Vagina (tissue), 2 donors: ENCODE results near the gene EPB41. TPM values are rescaled to one million over a fixed set of nuclear protein-coding genes. Genes with fewer than 3 reads are reported as not detected.

Experiments used
- DNase-seq, 2 donors: peaks; one replicate each; pipeline ENCODE4 v3.0.0-alpha.2; 2017; ENCODE audit errors: extremely low spot score in 2 of 2
- H3K27ac ChIP-seq: fragments of 200-600 bp; sonication (generic); one replicate; pipeline ENCODE4 v1.5.1; 2019
- H3K27me3 ChIP-seq: fragments of 200-600 bp; sonication (generic); one replicate; pipeline ENCODE4 v1.5.1; 2019
- H3K36me3 ChIP-seq, 2 donors: fragments of 200-600 bp; sonication (generic); one replicate each; pipeline ENCODE4 v1.5.1; 2017 to 2019
- H3K4me1 ChIP-seq: fragments of 200-600 bp; sonication (generic); one replicate; pipeline ENCODE4 v1.5.1; 2019
- H3K4me3 ChIP-seq, 2 donors: fragments of 200-600 bp; sonication (generic); 1 replicate in 1 of 2; 2 replicates in 1 of 2; pipeline ENCODE4 v1.5.1; 2016 to 2019
- H3K9me3 ChIP-seq: fragments of 200-600 bp; sonication (generic); one replicate; pipeline ENCODE4 v1.5.1; 2019
- POLR2A ChIP-seq, 2 donors: fragments of 450-650 bp; IDR thresholded peaks; one replicate each; pipeline ENCODE4 v1.6.1; 2017; ENCODE audit warnings: antibody characterized with exemption in 2 of 2, mild to moderate bottlenecking in 2 of 2, moderate library complexity in 2 of 2
- POLR2AphosphoS5 ChIP-seq, 2 donors: sonication (generic); formaldehyde crosslinking; IDR thresholded peaks; one replicate each; pipeline ENCODE4 v1.9.0; 2017; ENCODE audit warnings: antibody characterized with exemption in 2 of 2, mild to moderate bottlenecking in 2 of 2, low read depth in 1 of 2; ENCODE audit not compliant: insufficient read depth in 1 of 2
- intact Hi-C: fragments of 100-400 bp; cut with DNase I; formaldehyde crosslinking; loops from one replicate; pipeline ENCODE4 v1.15.1; 2023
- total RNA-seq: library from RNA; depleted of rRNA; stranded (reverse); fragments of >200 nt; gene quantifications from one replicate; pipeline ENCODE4 v1.2.3, GENCODE V29; 2016
- TF ChIP-seq, protein P1 (sequence below), 3 experiments: fragments of 450-650 bp in 2 of 3; fragments of 200-600 bp in 1 of 3; sonication (generic) in 1 of 3; IDR thresholded peaks; one replicate each; pipeline ENCODE4 v1.5.1; 2017 to 2019; ENCODE audit warnings: antibody characterized with exemption in 3 of 3, mild to moderate bottlenecking in 2 of 3, moderate library complexity in 2 of 3

The EPB41 gene
- 39.8 TPM for total RNA-seq

DNA sequence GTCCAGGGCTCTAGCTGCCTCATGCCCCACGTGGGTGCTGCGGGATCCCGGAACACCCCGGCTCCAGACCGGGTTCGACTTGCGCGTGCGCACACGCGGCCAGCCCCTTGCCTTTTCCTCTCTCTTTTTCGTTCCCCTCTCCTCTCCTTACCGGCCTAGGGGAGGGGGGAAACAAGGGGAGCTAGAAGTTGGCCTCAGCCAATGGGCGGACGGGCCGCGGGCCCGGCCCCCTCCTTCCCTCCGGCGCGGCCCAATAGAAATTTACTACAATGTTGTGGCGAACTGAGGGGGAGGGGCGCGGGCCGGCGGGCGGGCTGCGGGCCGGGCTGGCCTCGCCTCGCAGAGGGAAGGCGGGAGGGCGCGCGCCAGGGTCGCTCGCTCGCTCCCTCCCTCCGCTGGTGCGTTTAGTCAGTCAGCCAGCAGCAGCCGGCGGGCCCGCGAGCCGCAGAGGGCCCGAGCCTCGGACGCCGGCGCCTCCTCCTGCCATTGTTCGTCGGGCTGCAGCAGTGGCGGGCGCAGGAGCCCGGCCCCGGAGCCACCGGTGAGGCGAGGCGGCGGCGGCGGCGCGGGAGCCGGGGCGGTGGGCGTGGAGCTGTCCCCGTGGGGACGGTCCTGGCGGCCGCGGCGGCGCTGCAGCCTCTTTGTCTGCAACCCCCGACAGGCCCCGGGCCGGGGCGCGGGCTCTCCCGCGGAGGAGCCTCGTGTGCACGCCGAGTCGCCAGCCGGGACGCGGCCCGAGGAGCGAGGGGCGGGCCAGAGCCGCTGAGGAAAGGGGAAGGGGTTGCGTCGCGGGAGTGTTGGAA lies at the start of gene EPB41:
TSS of gene EPB41 (plus strand) at position 342 of the 803 bp plus-strand sequence. CDS start 72,869 bp downstream, outside the sequence.
- Histone ChIP-seq H3K36me3 (no peaks in the 10 kb centered on the region), H3K27ac (peak within 1 kb of the TSS; percentile 84), H3K9me3 (no peaks in the 10 kb centered on the region), H3K4me3 (peak within 1 kb of the TSS; percentile 66 to 78), H3K27me3 (no peaks in the 10 kb centered on the region), H3K4me1 (peaks cover 13% of the 10 kb centered on the region)
- intact Hi-C loops, result no loop called here
- TF ChIP-seq POLR2AphosphoS5 (IDR thresholded peaks at IDR 0.05; ENCODE audit: insufficient read depth in 1 of 2, low read depth in 1 of 2) (peak; percentile 63 to 66), POLR2A (IDR thresholded peaks at IDR 0.05) (peak in 1 of 2 donors; percentile 59)
- TF ChIP-seq, protein P1, sequence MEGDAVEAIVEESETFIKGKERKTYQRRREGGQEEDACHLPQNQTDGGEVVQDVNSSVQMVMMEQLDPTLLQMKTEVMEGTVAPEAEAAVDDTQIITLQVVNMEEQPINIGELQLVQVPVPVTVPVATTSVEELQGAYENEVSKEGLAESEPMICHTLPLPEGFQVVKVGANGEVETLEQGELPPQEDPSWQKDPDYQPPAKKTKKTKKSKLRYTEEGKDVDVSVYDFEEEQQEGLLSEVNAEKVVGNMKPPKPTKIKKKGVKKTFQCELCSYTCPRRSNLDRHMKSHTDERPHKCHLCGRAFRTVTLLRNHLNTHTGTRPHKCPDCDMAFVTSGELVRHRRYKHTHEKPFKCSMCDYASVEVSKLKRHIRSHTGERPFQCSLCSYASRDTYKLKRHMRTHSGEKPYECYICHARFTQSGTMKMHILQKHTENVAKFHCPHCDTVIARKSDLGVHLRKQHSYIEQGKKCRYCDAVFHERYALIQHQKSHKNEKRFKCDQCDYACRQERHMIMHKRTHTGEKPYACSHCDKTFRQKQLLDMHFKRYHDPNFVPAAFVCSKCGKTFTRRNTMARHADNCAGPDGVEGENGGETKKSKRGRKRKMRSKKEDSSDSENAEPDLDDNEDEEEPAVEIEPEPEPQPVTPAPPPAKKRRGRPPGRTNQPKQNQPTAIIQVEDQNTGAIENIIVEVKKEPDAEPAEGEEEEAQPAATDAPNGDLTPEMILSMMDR (IDR thresholded peaks at IDR 0.05), result no peak
- peak in 1 of 2 donors; percentile 93 for DNase-seq

DNA sequence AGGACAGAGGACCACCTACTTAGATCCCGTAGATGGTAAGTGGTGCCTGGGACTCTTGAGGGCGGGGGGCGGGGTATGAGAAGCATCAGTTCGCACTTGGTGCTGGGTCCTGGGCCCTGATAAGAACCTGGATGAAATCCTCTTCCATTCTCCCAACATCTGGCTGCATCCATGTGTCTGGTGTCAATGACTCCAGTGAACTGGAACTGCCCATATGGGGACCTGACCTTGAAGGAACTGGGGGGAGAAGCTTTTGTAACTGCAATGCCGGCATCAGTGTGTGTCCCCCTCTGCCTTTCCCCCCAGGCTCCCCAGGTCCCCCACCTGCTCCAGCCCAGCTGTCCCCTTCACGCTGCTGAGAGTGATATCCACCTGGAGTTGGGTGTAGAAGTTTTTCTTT lies 49.7 kb upstream of the EPB41 start:
- Histone ChIP-seq H3K36me3 (no peaks in the 10 kb centered on the region), H3K4me1 (no peaks in the 10 kb centered on the region), H3K27me3 (no peaks in the 10 kb centered on the region), H3K9me3 (no peaks in the 10 kb centered on the region), H3K27ac (no peak overlapping the region), H3K4me3 (no peak overlapping the region)
- no peak for DNase-seq
- TF ChIP-seq POLR2AphosphoS5 (IDR thresholded peaks at IDR 0.05; ENCODE audit: insufficient read depth in 1 of 2, low read depth in 1 of 2) (no peak), POLR2A (IDR thresholded peaks at IDR 0.05) (no peak)
- TF ChIP-seq, protein P1 (IDR thresholded peaks at IDR 0.05), result no peak
- intact Hi-C loops, result no loop called here

DNA sequence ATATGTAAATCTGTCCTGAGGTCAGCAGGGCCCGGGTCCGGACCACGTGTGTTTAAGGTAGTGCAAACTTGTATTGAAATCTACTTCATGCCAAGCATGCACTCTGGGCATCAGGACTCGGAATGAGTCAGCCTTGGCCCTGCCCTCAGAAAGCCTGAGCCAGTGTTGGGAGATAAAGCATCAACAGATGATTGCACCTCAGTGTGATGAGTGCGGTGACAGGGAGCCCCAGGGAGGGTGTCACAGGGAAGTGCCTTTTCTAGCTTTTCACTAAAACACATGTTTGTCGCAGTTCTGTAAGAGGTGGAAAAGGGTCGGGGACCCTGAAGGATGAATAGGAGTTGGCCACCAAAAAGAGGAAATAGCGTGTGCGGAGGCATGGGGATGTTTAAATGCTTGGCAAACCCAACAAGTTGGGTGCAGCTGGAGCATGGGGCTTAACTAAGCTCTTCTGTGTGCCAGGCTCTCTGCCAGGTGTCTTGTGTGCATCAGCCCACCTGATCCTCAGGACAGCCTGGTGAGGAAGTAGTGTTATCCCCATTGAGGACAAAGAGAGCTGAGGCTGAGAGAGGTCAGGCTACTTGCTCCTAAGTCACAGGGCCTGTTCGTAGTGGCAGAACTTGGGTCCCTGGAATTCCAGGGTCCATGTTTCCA lies 48.2 kb upstream of the EPB41 start:
- DNase-seq, result no peak
- TF ChIP-seq POLR2A (IDR thresholded peaks at IDR 0.05) (no peak), POLR2AphosphoS5 (IDR thresholded peaks at IDR 0.05; ENCODE audit: insufficient read depth in 1 of 2, low read depth in 1 of 2) (no peak)
- TF ChIP-seq, protein P1 (IDR thresholded peaks at IDR 0.05), result no peak
- Histone ChIP-seq H3K36me3 (no peaks in the 10 kb centered on the region), H3K4me3 (no peak overlapping the region), H3K4me1 (no peaks in the 10 kb centered on the region), H3K9me3 (no peaks in the 10 kb centered on the region), H3K27me3 (no peaks in the 10 kb centered on the region), H3K27ac (no peak overlapping the region)
- intact Hi-C loops, result no loop called here

DNA sequence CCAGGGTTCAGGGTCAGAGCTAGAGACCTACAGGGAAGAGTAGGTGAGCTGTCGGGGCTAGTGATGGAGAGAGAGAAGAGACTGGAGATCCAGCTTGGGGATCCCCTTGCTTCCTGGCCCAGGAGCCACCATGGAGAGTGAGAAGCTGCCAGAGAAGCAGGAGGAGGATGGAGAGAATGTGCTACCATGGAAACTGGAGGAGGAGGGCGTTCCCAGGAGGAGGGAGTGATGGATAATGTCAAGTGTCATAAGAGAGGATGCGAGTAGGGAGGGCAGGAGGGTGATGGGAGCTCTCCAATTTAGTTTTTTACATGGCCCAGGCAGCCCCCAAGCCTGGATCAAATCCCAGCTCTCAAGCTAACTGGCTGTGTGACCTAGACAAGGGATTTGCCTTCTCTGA lies 46.5 kb upstream of the EPB41 start:
- no peaks in the 10 kb centered on the region for H3K36me3 ChIP-seq
- H3K27me3 ChIP-seq, result no peaks in the 10 kb centered on the region
- H3K4me1 ChIP-seq, result no peaks in the 10 kb centered on the region
- H3K9me3 ChIP-seq, result no peaks in the 10 kb centered on the region
- H3K27ac ChIP-seq, result no peak overlapping the region
- intact Hi-C loops, result no loop called here
- no peak for DNase-seq
- no peak overlapping the region for H3K4me3 ChIP-seq
- TF ChIP-seq, protein P1 (IDR thresholded peaks at IDR 0.05), result no peak
- TF ChIP-seq POLR2AphosphoS5 (IDR thresholded peaks at IDR 0.05; ENCODE audit: insufficient read depth in 1 of 2, low read depth in 1 of 2), result no peak
- TF ChIP-seq POLR2A (IDR thresholded peaks at IDR 0.05), result no peak
